HepG2 (cell line): Measurements from ENCODE around the gene ANKRD6.

Source experiments
- ATF5 ChIP-seq: sonication (generic); formaldehyde crosslinking; IDR thresholded peaks from 2 replicates; pipeline ENCODE4 v1.4.0; 2020; ENCODE audit warnings: mild to moderate bottlenecking, low read depth, missing genetic modification reagents
- HIVEP1 ChIP-seq: sonication (generic); formaldehyde crosslinking; IDR thresholded peaks from 2 replicates; pipeline ENCODE4 v1.4.0; 2020; ENCODE audit warnings: mild to moderate bottlenecking, missing genetic modification reagents
- HNRNPLL ChIP-seq: fragments of 200-400 bp; formaldehyde crosslinking; IDR thresholded peaks from 2 replicates; pipeline ENCODE4 v1.6.1; 2017; ENCODE audit warnings: mild to moderate bottlenecking, low read depth, low read length; ENCODE audit not compliant: poor library complexity, severe bottlenecking
- HOXA7 ChIP-seq: sonication (generic); formaldehyde crosslinking; IDR thresholded peaks from 2 replicates; pipeline ENCODE4 v1.8.1; 2022; ENCODE audit warnings: mild to moderate bottlenecking, missing genetic modification reagents, moderate library complexity
- NFE2L1 ChIP-seq: sonication (generic); formaldehyde crosslinking; IDR thresholded peaks from 2 replicates; pipeline ENCODE4 v1.4.0; 2020; ENCODE audit warnings: missing genetic modification reagents, mild to moderate bottlenecking, borderline replicate concordance
- RBM39 ChIP-seq: fragments of 200-400 bp; formaldehyde crosslinking; IDR thresholded peaks from one replicate; pipeline ENCODE4 v1.6.1; 2018; ENCODE audit warnings: antibody characterized with exemption, mild to moderate bottlenecking, low read depth, low read length; ENCODE audit not compliant: poor library complexity, severe bottlenecking
- ZBTB4 ChIP-seq: sonication (generic); formaldehyde crosslinking; IDR thresholded peaks from 2 replicates; pipeline ENCODE4 v1.4.0; 2020; ENCODE audit warnings: missing genetic modification reagents, mild to moderate bottlenecking, borderline replicate concordance
- ZBTB49 ChIP-seq: sonication (generic); formaldehyde crosslinking; IDR thresholded peaks from 2 replicates; pipeline ENCODE4 v1.4.0; 2020; ENCODE audit warnings: missing genetic modification reagents, borderline replicate concordance
- ZNF720 ChIP-seq: sonication (generic); formaldehyde crosslinking; IDR thresholded peaks from 2 replicates; pipeline ENCODE4 v1.4.0; 2020; ENCODE audit warnings: missing genetic modification reagents
- ZSCAN29 ChIP-seq: sonication (generic); formaldehyde crosslinking; conservative IDR thresholded peaks from 2 replicates; pipeline ENCODE4 v1.4.0; 2020; ENCODE audit warnings: mild to moderate bottlenecking, missing genetic modification reagents
- TF ChIP-seq, protein P1 (sequence below): sonication (generic); formaldehyde crosslinking; IDR thresholded peaks from 2 replicates; pipeline ENCODE4 v1.5.0; 2020; ENCODE audit warnings: mild to moderate bottlenecking, missing genetic modification reagents, moderate library complexity
- TF ChIP-seq, protein P2 (sequence below): sonication (generic); formaldehyde crosslinking; IDR thresholded peaks from 2 replicates; pipeline ENCODE4 v1.8.0; 2022; ENCODE audit warnings: mild to moderate bottlenecking, missing genetic modification reagents

DNA sequence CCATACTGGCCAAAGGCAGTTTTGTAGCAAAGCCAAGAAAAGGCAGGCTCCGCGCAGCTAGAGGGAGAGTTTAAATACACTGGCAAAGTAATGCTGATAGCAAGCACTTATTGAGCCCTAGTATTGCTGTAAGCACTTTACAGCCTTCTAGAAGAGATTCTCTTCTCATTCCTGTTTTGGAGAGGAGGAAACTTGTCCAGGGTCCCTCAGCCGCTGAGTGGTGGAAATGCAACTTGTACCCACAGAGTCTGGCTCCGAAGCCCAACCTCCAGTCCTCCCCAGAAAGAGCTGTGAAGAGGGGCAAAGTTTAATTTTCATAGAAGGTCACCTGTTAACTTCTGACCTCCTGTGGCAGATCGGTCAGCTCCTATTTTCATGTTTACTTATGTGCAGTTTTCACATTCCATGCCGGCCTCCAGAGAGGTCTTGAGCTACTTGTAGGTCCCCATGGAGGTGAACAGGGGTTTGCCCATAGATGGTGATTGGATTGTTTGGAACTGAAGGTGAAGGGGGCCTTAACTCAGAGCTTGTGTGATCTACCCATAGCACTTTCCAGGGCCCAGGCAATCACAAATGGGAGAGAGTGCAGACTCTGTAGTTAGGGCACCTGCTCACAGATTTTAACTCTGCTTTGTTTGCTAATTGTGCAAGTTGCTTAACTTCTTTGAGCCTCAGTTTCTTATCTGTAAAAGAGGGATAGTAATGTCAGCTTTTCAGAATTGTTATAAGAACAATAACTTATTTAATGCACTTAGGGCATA lies 134.9 kb downstream of the ANKRD6 start:
- TF ChIP-seq ZBTB49 (CRISPR knock-in tag) (no peak), HNRNPLL (no peak), HIVEP1 (CRISPR knock-in tag) (no peak), ZNF720 (CRISPR knock-in tag) (no peak), ZSCAN29 (no peak), RBM39 (no peak), ATF5 (CRISPR knock-in tag) (no peak), HOXA7 (CRISPR knock-in tag) (no peak), ZBTB4 (CRISPR knock-in tag) (no peak), NFE2L1 (CRISPR knock-in tag) (no peak)
- TF ChIP-seq, protein P1, sequence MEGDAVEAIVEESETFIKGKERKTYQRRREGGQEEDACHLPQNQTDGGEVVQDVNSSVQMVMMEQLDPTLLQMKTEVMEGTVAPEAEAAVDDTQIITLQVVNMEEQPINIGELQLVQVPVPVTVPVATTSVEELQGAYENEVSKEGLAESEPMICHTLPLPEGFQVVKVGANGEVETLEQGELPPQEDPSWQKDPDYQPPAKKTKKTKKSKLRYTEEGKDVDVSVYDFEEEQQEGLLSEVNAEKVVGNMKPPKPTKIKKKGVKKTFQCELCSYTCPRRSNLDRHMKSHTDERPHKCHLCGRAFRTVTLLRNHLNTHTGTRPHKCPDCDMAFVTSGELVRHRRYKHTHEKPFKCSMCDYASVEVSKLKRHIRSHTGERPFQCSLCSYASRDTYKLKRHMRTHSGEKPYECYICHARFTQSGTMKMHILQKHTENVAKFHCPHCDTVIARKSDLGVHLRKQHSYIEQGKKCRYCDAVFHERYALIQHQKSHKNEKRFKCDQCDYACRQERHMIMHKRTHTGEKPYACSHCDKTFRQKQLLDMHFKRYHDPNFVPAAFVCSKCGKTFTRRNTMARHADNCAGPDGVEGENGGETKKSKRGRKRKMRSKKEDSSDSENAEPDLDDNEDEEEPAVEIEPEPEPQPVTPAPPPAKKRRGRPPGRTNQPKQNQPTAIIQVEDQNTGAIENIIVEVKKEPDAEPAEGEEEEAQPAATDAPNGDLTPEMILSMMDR (CRISPR knock-in tag) = peak; percentile 46
- TF ChIP-seq, protein P2, sequence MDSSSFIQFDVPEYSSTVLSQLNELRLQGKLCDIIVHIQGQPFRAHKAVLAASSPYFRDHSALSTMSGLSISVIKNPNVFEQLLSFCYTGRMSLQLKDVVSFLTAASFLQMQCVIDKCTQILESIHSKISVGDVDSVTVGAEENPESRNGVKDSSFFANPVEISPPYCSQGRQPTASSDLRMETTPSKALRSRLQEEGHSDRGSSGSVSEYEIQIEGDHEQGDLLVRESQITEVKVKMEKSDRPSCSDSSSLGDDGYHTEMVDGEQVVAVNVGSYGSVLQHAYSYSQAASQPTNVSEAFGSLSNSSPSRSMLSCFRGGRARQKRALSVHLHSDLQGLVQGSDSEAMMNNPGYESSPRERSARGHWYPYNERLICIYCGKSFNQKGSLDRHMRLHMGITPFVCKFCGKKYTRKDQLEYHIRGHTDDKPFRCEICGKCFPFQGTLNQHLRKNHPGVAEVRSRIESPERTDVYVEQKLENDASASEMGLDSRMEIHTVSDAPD (CRISPR knock-in tag) = no peak
